Loucy (cell line): ENCODE results near the gene OR52W1.

Experiments used
- H2AFZ ChIP-seq: fragments of 200-600 bp; sonication (generic); 2 replicates; pipeline ENCODE4 v1.6.0; 2016; ENCODE audit warnings: antibody characterized with exemption, mild to moderate bottlenecking, low read length, moderate library complexity
- H3F3A ChIP-seq: fragments of 200-600 bp; 2 replicates; pipeline ENCODE4 v1.6.0; 2016; ENCODE audit warnings: antibody characterized with exemption, low read depth, mild to moderate bottlenecking
- H3K27me3 ChIP-seq: fragments of 200-600 bp; sonication (generic); 2 replicates; pipeline ENCODE4 v1.6.1; 2014; ENCODE audit warnings: low read length, mild to moderate bottlenecking; ENCODE audit not compliant: insufficient read depth, poor library complexity, severe bottlenecking
- H3K36me3 ChIP-seq: fragments of 200-600 bp; sonication (generic); 2 replicates; pipeline ENCODE4 v1.6.1; 2016; ENCODE audit warnings: low read length; ENCODE audit not compliant: insufficient read depth
- H3K4me1 ChIP-seq: fragments of 200-600 bp; sonication (generic); 2 replicates; pipeline ENCODE4 v1.5.1; 2014; ENCODE audit warnings: low read length, mild to moderate bottlenecking; ENCODE audit not compliant: insufficient read depth, poor library complexity, severe bottlenecking
- H3K4me2 ChIP-seq: fragments of 200-600 bp; sonication (generic); 2 replicates; pipeline ENCODE4 v1.6.0; 2014; ENCODE audit warnings: antibody characterized with exemption, low read length, low read depth, mild to moderate bottlenecking; ENCODE audit not compliant: poor library complexity, severe bottlenecking
- H3K4me3 ChIP-seq: fragments of 200-600 bp; sonication (generic); 2 replicates; pipeline ENCODE4 v1.5.1; 2014; ENCODE audit warnings: low read length, mild to moderate bottlenecking, mixed read lengths; ENCODE audit not compliant: poor library complexity, severe bottlenecking
- H3K79me2 ChIP-seq: fragments of 200-600 bp; sonication (generic); 2 replicates; pipeline ENCODE4 v1.6.1; 2014; ENCODE audit warnings: low read length; ENCODE audit not compliant: insufficient read depth
- H3K9ac ChIP-seq: fragments of 200-600 bp; sonication (generic); 2 replicates; pipeline ENCODE4 v1.6.0; 2014; ENCODE audit warnings: mild to moderate bottlenecking, low read depth, low read length, moderate library complexity; ENCODE audit not compliant: poor library complexity, severe bottlenecking
- H3K9me2 ChIP-seq: fragments of 200-600 bp; sonication (generic); replicated peaks from 2 replicates; pipeline ENCODE4 v1.6.1; 2016; ENCODE audit warnings: low read depth, low read length, mixed read lengths
- H3K9me3 ChIP-seq: fragments of 200-600 bp; sonication (generic); 2 replicates; pipeline ENCODE4 v1.6.1; 2014; ENCODE audit warnings: mild to moderate bottlenecking, antibody characterized with exemption, low read length, low read depth; ENCODE audit not compliant: insufficient read depth
- H4K20me1 ChIP-seq: fragments of 200-600 bp; sonication (generic); 2 replicates; pipeline ENCODE4 v1.6.0; 2014; ENCODE audit warnings: antibody characterized with exemption, low read length, mild to moderate bottlenecking; ENCODE audit not compliant: insufficient read depth, poor library complexity, severe bottlenecking
- EZH2phosphoT487 ChIP-seq: fragments of 200-600 bp; IDR thresholded peaks from 2 replicates; pipeline ENCODE4 v1.6.1; 2018; ENCODE audit warnings: antibody characterized with exemption, mild to moderate bottlenecking, moderate library complexity, borderline replicate concordance
- TF ChIP-seq, protein P1 (sequence below): fragments of 200-600 bp; sonication (generic); conservative IDR thresholded peaks from 2 replicates; pipeline ENCODE4 v1.5.1; 2014; ENCODE audit warnings: mild to moderate bottlenecking, antibody characterized with exemption, low read length

OR52W1 gene

DNA sequence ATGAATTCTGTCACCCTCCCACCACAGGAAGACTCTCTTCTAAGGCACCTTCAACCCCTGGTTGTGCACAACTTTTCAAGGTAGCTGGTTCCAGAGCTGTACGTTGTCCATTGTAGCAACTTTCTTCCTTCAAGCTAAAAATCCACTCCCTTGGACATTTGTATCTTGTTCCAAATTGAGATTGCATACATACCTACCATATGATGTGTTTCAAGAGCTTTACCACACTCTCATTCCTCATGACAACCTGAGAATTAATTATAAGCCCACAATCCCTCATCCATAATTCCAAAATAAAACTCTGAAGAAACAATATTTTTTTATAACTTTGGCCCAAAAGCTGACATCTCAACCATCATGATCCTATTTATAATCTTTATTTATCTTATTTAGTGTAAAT is 3.0 kb downstream of the OR52W1 start:
- H3K36me3 ChIP-seq = no peaks in the 10 kb centered on the region
- no peaks in the 10 kb centered on the region for H4K20me1 ChIP-seq
- H3K79me2 ChIP-seq = no peaks in the 10 kb centered on the region
- no peaks in the 10 kb centered on the region for H3K9me2 ChIP-seq
- H2AFZ ChIP-seq = no peak overlapping the region
- peaks cover 5% of the 10 kb centered on the region for H3K4me1 ChIP-seq
- no peaks in the 10 kb centered on the region for H3K27me3 ChIP-seq
- H3K4me3 ChIP-seq = no peak overlapping the region
- TF ChIP-seq EZH2phosphoT487 = no peak
- TF ChIP-seq, protein P1, sequence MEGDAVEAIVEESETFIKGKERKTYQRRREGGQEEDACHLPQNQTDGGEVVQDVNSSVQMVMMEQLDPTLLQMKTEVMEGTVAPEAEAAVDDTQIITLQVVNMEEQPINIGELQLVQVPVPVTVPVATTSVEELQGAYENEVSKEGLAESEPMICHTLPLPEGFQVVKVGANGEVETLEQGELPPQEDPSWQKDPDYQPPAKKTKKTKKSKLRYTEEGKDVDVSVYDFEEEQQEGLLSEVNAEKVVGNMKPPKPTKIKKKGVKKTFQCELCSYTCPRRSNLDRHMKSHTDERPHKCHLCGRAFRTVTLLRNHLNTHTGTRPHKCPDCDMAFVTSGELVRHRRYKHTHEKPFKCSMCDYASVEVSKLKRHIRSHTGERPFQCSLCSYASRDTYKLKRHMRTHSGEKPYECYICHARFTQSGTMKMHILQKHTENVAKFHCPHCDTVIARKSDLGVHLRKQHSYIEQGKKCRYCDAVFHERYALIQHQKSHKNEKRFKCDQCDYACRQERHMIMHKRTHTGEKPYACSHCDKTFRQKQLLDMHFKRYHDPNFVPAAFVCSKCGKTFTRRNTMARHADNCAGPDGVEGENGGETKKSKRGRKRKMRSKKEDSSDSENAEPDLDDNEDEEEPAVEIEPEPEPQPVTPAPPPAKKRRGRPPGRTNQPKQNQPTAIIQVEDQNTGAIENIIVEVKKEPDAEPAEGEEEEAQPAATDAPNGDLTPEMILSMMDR = no peak
- H3F3A ChIP-seq = no peaks in the 10 kb centered on the region
- no peaks in the 10 kb centered on the region for H3K9me3 ChIP-seq
- no peak overlapping the region for H3K4me2 ChIP-seq
- H3K9ac ChIP-seq = no peak overlapping the region

DNA sequence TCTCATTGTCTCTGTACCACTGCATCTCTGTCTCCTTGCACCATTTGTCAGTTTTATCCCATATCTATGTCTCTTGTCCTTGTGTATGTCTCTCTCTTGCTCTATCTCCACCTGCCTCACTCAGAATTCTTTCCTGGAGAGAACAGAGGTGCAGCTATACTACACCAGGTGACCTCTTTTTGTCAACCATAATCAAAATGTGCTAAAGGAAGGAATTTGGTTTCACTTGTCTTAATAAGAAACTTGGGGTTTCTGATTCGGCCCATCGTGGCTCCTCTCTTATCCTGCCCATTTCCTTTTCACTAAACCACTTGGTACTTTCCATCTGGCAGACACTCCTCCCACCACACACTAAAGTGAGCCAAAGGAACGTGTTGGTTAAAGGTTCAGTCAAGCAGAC is 4.3 kb downstream of the OR52W1 start:
- peaks cover 5% of the 10 kb centered on the region for H3K4me1 ChIP-seq
- H3K9me3 ChIP-seq = no peaks in the 10 kb centered on the region

DNA sequence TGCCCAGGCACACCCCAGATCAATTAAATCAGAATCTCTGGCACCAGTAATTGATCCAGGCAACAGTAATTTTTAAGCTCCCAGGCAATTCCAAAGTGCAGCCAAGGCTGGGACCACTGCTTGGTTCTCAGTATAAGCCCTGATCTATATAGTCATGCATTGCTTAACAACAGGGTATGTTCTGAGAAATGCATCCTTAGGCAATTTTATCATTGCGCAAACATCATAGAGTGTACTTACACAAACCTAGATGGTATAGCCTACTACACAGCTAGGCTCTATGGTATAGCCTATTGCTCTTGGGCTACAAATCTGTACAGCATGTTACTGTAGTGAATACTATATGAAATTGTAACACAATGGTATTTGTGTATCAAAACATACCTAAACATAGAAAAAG is 5.7 kb downstream of the OR52W1 start:
- no peaks in the 10 kb centered on the region for H3F3A ChIP-seq

More for the DNA sequence above, 4.3 kb downstream of the OR52W1 start:
- Histone ChIP-seq H3F3A (no peaks in the 10 kb centered on the region), H3K4me2 (no peak overlapping the region), H3K9me2 (no peaks in the 10 kb centered on the region), H4K20me1 (no peaks in the 10 kb centered on the region), H3K9ac (no peak overlapping the region), H3K27me3 (no peaks in the 10 kb centered on the region), H3K36me3 (no peaks in the 10 kb centered on the region), H3K4me3 (no peak overlapping the region), H2AFZ (no peak overlapping the region), H3K79me2 (no peaks in the 10 kb centered on the region)
- TF ChIP-seq EZH2phosphoT487 = no peak
- TF ChIP-seq, protein P1 = no peak

More for the DNA sequence above, 5.7 kb downstream of the OR52W1 start:
- H3K36me3 ChIP-seq = no peaks in the 10 kb centered on the region; the same call in 1 of the 2 replicates
- H3K9me2 ChIP-seq = no peaks in the 10 kb centered on the region
- H4K20me1 ChIP-seq = no peaks in the 10 kb centered on the region
- H3K4me1 ChIP-seq = peaks cover 5% of the 10 kb centered on the region
- TF ChIP-seq, protein P1 = no peak
- TF ChIP-seq EZH2phosphoT487 = no peak
- no peak overlapping the region for H3K9ac ChIP-seq
- H3K79me2 ChIP-seq = no peaks in the 10 kb centered on the region
- no peak overlapping the region for H3K4me3 ChIP-seq
- no peaks in the 10 kb centered on the region for H3K9me3 ChIP-seq
- no peaks in the 10 kb centered on the region for H3K27me3 ChIP-seq
- H2AFZ ChIP-seq = no peak overlapping the region
- no peak overlapping the region for H3K4me2 ChIP-seq
